Neuron (in vitro differentiated cells): ENCODE measurements around the gene SYTL3.

Source experiments
- H2AFZ ChIP-seq: one replicate; pipeline ENCODE4 v1.6.1; 2013; ENCODE audit warnings: low read depth, mild to moderate bottlenecking, inconsistent platforms, low read length, moderate library complexity
- H3K27me3 ChIP-seq: one replicate; pipeline ENCODE4 v1.6.1; 2013; ENCODE audit warnings: low read length; ENCODE audit not compliant: insufficient read depth
- H3K36me3 ChIP-seq: one replicate; pipeline ENCODE4 v1.6.1; 2013; ENCODE audit warnings: low read length; ENCODE audit not compliant: insufficient read depth
- H3K4me1 ChIP-seq: one replicate; pipeline ENCODE4 v1.6.1; 2013; ENCODE audit warnings: low read length; ENCODE audit not compliant: insufficient read depth
- H3K4me3 ChIP-seq: 2 replicates; pipeline ENCODE4 v1.5.1; 2013; ENCODE audit warnings: mild to moderate bottlenecking, low read length, moderate library complexity
- H3K9me3 ChIP-seq: one replicate; pipeline ENCODE4 v1.6.1; 2013; ENCODE audit warnings: low read length

The SYTL3 gene

DNA sequence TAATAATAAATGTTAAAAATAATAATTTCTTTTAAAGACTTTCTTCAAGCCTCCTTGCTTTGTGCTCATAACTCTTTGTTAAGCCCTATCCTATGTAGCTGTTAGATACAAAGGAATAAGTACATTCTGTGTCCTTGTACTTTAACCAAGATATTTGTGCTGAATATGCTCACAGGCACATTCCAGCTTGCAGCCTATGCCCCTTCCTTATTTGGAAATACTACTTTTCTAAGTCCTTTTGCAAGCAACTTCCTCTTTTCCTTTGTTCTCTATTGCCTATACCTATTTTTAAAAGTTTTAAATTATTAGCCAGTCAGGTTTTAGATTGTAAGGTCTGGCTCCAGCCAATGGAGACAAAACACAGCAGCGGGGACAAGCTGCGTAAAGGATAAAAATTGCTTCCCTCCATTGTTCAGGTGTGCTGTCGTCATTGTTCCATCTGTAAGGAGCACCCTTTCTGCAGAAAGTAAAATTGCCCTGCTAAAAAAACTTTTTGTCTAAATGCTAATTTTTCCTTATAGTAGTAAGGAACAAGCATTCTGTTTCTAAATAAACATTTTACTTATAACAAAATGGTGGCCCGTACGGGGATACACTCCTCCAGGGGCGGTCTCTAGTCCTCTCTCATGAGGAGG lies 80.2 kb downstream of the SYTL3 start:
- Histone ChIP-seq H3K27me3 (no peaks in the 10 kb centered on the region), H3K36me3 (no peaks in the 10 kb centered on the region), H3K4me3 (no peak overlapping the region), H3K9me3 (peaks cover 3% of the 10 kb centered on the region), H2AFZ (no peak overlapping the region), H3K4me1 (no peaks in the 10 kb centered on the region)

DNA sequence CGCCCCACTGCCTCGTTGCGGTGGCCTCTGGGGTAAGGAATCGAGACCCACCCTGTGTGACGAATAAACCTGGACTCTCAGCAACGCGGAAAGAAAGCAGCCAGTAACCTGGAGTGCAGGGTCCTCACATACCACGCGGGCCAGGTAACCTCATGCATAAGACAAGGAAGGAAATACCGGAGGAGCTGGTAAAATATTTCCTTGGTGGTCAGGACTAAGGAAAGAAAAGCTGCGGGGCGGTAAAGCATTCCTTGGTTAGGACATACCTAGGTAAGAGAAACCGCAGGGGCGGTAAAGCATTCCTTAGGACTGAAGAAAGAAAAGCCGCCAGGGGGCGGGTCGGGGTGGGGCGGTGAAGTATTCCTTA lies 80.7 kb downstream of the SYTL3 start:
- no peaks in the 10 kb centered on the region for H3K4me1 ChIP-seq
- H2AFZ ChIP-seq, result no peak overlapping the region
- H3K4me3 ChIP-seq, result no peak overlapping the region
- H3K36me3 ChIP-seq, result no peaks in the 10 kb centered on the region
- H3K9me3 ChIP-seq, result peaks cover 3% of the 10 kb centered on the region
- no peaks in the 10 kb centered on the region for H3K27me3 ChIP-seq

DNA sequence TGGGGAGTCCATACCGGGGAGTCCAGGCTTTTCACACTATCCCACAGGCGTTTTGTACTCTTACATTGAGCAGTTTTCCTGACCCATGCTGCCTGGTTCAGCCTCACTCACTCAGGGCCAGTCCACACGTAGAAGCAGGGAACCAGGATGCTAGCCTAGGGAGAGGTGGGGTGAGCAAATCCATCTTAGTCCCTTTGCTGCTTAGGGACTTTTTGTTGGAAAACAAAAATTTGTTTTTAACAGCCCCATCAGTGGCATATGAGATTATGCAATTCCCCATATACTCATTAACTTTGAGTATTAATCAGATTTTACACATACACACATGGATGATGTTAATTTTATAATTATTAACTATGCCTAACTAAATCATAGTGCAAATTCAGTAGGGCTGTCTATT lies 85.2 kb downstream of the SYTL3 start:
- peaks cover 4% of the 10 kb centered on the region for H3K9me3 ChIP-seq
- H3K27me3 ChIP-seq, result no peaks in the 10 kb centered on the region
- H3K4me1 ChIP-seq, result no peaks in the 10 kb centered on the region
- H3K36me3 ChIP-seq, result no peaks in the 10 kb centered on the region
- H3K4me3 ChIP-seq, result no peak overlapping the region
- no peak overlapping the region for H2AFZ ChIP-seq

DNA sequence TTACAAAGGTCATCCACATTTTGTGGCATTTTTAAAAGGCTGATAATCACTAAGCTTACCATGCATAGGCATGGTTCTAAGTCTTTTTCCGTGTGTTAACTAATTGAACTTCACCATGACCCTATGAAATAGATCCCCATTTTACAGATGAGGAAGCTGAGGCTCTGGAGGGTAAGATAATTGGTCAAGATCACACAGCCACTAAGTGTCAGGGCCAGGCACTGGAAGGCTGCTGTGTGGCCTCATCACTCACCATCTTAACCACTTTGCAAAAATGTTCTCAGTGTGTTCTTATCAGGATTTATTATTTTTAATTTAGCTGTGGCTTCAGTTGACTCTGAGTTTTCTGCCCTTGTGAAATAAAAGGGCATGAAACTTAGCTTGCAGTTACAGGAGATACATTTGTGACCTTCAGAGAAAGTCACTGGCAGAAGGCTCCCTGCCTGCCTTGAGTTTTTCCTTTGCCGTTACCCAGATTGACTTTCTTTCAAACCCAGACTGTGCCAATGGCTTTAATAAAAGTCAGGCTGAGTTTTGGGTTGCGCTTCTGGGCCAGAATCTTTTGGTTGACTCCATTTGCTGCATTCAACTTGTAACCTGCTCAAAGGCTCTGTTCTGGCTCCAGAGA lies 87.3 kb downstream of the SYTL3 start:
- Histone ChIP-seq H2AFZ (no peak overlapping the region), H3K27me3 (no peaks in the 10 kb centered on the region)

DNA sequence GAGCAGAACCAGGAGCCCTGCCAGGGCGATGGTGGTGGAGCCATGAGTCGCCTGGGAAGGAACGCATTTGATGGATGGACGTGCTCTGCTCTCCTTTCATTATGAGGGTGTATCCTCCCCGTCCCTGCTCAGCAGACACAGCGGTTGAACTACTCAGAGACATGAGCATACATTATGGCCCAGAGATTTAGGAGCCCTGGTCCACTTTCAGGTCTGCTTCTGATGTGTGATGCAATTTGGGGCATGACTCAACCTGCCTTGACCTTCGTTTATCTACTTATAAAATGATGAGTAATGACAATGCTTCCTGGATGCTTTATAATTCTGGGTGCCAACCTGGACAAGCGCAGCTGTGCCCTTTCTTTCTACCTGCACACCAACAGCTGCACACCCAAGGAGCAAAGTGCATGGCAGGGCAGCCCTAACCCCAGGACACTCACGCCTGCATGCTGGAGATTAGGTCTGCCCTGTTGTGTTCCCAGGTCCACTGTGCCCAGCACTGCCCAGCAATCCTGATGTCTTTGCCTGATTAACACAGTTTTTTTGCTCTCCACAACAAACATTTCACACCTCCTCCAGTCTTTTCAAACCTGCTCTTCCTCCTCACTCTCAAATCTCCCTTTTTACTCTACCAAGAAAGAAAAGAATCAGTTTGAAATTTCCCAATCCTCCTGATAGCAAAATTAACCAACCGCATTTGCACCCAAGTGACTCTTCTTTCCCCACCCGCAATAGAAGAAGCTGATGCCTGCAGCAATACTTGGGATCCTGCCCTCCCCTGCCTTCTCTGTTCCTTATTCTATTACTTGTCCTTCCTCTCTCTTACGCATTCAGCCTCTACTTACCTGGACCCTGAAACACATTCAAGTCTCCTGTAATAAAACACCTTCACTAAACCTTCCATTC lies 88.1 kb downstream of the SYTL3 start:
- H3K9me3 ChIP-seq, result peaks cover 4% of the 10 kb centered on the region
- no peaks in the 10 kb centered on the region for H3K36me3 ChIP-seq
- no peaks in the 10 kb centered on the region for H3K27me3 ChIP-seq
- no peaks in the 10 kb centered on the region for H3K4me1 ChIP-seq
- H3K4me3 ChIP-seq, result no peak overlapping the region
- no peak overlapping the region for H2AFZ ChIP-seq

More for the DNA sequence above, 87.3 kb downstream of the SYTL3 start:
- H3K4me3 ChIP-seq, result no peak overlapping the region
- no peaks in the 10 kb centered on the region for H3K36me3 ChIP-seq
- H3K4me1 ChIP-seq, result no peaks in the 10 kb centered on the region
- H3K9me3 ChIP-seq, result peaks cover 4% of the 10 kb centered on the region

DNA sequence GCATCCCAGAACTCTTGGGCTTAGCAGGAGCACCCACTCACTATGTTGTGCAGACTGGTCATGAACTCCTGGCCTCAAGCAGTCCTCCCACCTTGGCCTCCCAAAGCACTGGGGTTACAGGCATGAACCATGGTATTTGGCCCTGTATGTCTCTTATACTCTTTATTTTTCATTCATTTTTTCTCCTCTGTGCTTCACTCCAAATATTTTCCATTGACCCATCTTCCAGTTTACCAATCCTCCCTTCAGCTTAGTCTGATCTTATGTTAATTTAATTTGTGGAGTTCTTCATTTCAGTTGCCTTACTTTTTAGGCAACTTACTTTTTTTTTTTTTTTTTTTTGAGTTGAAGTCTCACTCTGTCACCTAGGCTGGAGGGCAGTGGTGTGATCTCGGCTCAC lies 89.8 kb downstream of the SYTL3 start:
- Histone ChIP-seq H3K36me3 (no peaks in the 10 kb centered on the region), H2AFZ (no peak overlapping the region), H3K9me3 (peaks cover 1% of the 10 kb centered on the region), H3K4me1 (no peaks in the 10 kb centered on the region), H3K27me3 (no peaks in the 10 kb centered on the region), H3K4me3 (no peak overlapping the region)

DNA sequence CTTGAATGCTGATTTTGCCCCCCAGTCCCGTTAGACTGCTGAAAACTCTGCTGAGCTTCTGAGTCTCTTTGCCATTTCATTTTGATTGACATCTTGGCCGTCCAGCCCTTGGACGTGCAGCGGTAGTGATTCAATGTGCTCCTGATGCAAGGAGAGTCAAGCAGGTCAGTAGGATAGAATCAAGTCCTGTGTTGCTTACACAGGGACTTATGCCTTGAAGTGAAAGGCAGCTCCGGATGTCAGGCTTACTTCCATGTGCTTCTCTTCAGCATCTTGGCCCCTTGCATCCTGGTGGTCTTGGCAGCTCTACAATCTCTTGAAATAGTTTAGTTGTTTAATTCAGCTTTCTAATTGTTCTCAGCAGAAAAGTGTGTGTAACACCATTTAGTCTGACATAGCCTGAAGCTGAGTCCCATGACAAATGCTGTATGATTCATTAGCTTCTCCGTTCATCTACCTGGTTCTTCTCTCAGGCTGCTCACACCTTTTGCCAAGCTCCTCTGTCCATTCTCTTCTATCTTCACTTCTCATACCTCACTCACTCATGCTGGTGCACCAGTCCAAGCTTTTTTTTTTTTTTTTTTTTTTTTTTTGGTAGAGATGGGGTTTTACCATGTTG lies 93.3 kb downstream of the SYTL3 start:
- Histone ChIP-seq H3K4me3 (no peak overlapping the region), H2AFZ (no peak overlapping the region), H3K36me3 (no peaks in the 10 kb centered on the region), H3K27me3 (no peaks in the 10 kb centered on the region), H3K4me1 (no peaks in the 10 kb centered on the region), H3K9me3 (peaks cover 1% of the 10 kb centered on the region)

DNA sequence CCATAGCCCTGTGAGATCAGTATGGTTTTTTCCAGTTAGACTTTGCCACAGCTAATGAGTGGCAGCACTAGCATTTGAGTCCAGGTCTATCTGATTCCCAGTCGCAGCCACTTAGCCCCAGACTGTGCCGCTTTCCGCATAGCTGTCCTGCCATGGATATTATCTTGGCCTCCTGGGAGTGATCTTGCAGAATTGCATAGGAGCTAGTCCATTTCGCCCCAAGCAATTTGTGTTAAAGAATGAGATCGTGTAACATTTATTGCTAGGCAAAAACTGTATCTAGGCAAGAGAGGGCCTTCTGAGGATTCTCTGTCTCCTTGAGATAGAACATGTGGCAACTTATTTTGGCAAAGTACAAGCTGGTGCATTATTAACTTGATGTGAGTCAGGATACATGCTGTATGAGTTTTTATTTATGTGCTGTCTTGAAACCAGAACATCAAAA lies 95.2 kb downstream of the SYTL3 start:
- Histone ChIP-seq H3K27me3 (no peaks in the 10 kb centered on the region), H3K9me3 (no peaks in the 10 kb centered on the region), H3K4me3 (no peak overlapping the region), H3K36me3 (no peaks in the 10 kb centered on the region), H3K4me1 (no peaks in the 10 kb centered on the region), H2AFZ (no peak overlapping the region)

DNA sequence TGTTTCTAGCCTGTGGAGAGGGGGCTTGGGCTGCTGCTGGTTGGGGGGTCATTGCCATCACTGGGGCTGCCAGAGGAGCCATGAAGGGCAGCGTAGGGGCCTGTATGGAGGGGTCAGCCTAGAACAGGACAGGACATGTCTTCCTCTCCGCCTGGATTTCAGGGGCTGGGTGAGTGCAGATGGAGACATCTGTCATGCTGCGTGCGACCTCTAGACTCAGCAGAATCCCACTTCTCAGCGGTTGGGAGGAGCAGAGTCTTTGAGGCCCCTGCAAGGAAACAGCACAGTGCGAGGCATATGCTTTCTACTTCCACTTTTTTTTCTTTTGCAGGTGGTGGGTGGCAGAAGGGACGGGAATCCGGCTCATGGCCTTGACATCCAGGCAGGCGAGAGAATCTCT lies 101.4 kb downstream of the SYTL3 start:
- Histone ChIP-seq H2AFZ (no peak overlapping the region), H3K27me3 (no peaks in the 10 kb centered on the region), H3K4me3 (no peak overlapping the region), H3K9me3 (no peaks in the 10 kb centered on the region), H3K4me1 (peaks cover 8% of the 10 kb centered on the region), H3K36me3 (no peaks in the 10 kb centered on the region)

DNA sequence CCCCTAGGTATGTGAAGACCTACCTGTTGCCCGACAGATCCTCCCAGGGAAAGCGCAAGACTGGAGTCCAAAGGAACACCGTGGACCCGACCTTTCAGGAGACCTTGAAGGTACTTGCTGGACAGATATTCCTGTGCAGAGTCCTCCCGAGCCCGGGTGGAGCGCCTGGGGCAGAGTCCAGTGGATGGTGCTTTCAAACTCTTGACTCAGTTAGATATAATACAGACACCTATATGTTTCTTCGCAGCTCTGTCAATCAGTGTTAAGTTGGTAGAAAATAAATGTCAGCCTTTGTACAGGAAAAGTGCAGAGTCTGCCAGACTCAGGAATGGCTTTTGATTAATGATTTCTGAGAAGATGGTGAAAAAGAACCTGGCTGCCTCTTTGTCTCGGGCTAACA lies 102.1 kb downstream of the SYTL3 start:
- Histone ChIP-seq H3K36me3 (no peaks in the 10 kb centered on the region), H3K27me3 (no peaks in the 10 kb centered on the region), H2AFZ (no peak overlapping the region), H3K4me3 (no peak overlapping the region), H3K4me1 (peaks cover 8% of the 10 kb centered on the region), H3K9me3 (no peaks in the 10 kb centered on the region)

DNA sequence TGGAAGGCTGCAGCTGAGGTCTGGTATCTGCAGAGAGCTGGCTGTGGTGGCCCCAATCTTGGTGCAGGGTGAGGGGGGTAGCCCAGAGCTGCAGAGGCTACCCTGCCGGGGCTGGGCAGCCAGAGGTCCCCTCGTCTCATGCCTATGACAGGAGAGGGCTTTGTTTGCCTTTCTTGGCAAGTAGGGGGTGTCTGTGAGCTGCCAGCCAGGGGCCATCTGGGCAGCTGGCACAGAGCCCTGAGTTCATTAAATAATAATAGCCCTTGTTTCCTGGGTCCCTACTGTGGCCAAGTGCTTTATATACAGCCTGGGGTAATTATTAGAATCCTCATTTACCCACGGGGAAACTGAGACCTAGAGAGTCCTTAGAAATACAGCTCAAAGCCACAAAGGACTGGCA lies 102.8 kb downstream of the SYTL3 start:
- Histone ChIP-seq H2AFZ (no peak overlapping the region), H3K4me1 (peaks cover 8% of the 10 kb centered on the region), H3K9me3 (no peaks in the 10 kb centered on the region), H3K4me3 (no peak overlapping the region), H3K36me3 (no peaks in the 10 kb centered on the region), H3K27me3 (no peaks in the 10 kb centered on the region)

DNA sequence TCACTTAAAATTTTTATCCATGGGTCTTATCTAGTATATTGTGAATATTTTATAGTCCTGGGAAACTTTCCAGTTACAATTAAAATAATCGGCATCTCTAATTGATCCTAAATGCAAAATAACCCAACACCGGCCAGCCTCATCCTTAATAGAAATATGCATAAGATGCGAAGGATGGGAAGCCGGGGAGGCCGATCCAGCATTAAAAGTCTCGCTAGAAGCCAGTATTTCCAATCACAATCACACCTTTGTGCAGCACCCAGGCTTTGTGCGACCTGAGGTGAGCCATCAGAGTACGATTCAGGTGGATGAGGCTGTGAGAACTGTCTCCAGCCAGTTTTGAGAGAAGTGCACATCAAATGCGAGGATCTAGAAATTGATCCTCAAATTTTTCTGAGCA lies 104.0 kb downstream of the SYTL3 start:
- Histone ChIP-seq H2AFZ (no peak overlapping the region), H3K36me3 (no peaks in the 10 kb centered on the region), H3K27me3 (no peaks in the 10 kb centered on the region), H3K4me1 (peaks cover 8% of the 10 kb centered on the region), H3K9me3 (no peaks in the 10 kb centered on the region), H3K4me3 (no peak overlapping the region)

DNA sequence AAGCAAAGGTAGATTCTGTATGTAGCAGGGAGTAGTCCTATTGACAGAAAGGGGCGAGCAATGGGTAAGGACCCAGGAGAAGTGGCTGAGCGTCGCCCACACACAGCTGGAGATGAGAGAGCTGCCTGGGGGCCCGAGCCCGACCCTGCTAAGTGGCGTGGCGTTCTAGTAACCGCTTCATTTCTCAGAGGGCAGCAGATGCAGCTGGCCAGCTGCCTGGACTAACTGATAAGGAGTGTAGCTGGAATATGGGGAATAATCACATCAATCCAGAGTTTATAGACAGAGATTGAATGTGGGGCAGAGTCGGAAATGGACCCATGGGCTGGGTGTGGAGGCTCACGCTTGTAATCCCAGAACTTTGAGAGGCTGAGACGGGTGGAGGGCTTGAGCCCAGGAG lies 104.9 kb downstream of the SYTL3 start:
- Histone ChIP-seq H3K27me3 (no peaks in the 10 kb centered on the region), H3K36me3 (no peaks in the 10 kb centered on the region), H3K4me1 (peaks cover 8% of the 10 kb centered on the region), H3K4me3 (no peak overlapping the region), H3K9me3 (no peaks in the 10 kb centered on the region), H2AFZ (no peak overlapping the region)
